ENCODE results near the gene TBL1XR1. TPM values are rescaled to one million over a fixed set of nuclear protein-coding genes. Genes with fewer than 3 reads are reported as not detected.

Gene TBL1XR1
- total RNA-seq, 1 experiment from 2014 or later, result 180 TPM

GRCh38 chr3:177015881-177016280, 181.4 kb downstream of the TBL1XR1 start:
- Histone ChIP-seq H3K9me2 (ENCODE audit: insufficient read depth) (no peaks in the 10 kb centered on the region), H3K27ac (ENCODE audit: low read depth, low read length) (no peak overlapping the region), H3K4me3 (replicated peaks in 1 of 2; ENCODE audit: low read depth in 1 of 2, low read length in 2 of 2) (no peak overlapping the region), H3K9me3 (ENCODE audit: control insufficient read depth in 1 of 2, insufficient read depth in 1 of 2, low read depth in 1 of 2, low read length in 2 of 2) (no peaks in the 10 kb centered on the region), H4K20me1 (ENCODE audit: insufficient read depth) (no peaks in the 10 kb centered on the region), H3K4me2 (ENCODE audit: low read length) (no peak overlapping the region), H3K79me2 (ENCODE audit: insufficient read depth, low read length) (no peaks in the 10 kb centered on the region), H3K36me3 (ENCODE audit: control insufficient read depth in 1 of 2, insufficient read depth in 2 of 2, low read length in 2 of 2) (no peaks in the 10 kb centered on the region), H3K4me1 (ENCODE audit: control insufficient read depth in 1 of 2, insufficient read depth in 2 of 2, low read length in 2 of 2) (no peaks in the 10 kb centered on the region), H3K9ac (ENCODE audit: low read length) (no peak overlapping the region), H3K27me3 (ENCODE audit: insufficient read depth, low read length) (no peaks in the 10 kb centered on the region), H2AFZ (ENCODE audit: low read depth, low read length, poor library complexity, severe bottlenecking) (no peak overlapping the region)
- TF ChIP-seq POLR2A (IDR thresholded peaks at IDR 0.05; ENCODE audit: borderline replicate concordance, extremely low read depth, insufficient read depth, insufficient read length) (no peak), SRF (IDR thresholded peaks at IDR 0.05; ENCODE audit: low read depth) (no peak), POLR2AphosphoS5 (IDR thresholded peaks at IDR 0.05; ENCODE audit: low read depth, low read length) (no peak), CTCF (IDR thresholded peaks at IDR 0.05 in 2 of 3, conservative IDR thresholded peaks at IDR 0.05 in 1 of 3; ENCODE audit: borderline replicate concordance in 1 of 3, insufficient read depth in 1 of 3, low read depth in 2 of 3, low read length in 2 of 3) (no peak), ZBTB33 (IDR thresholded peaks at IDR 0.05; ENCODE audit: extremely low read depth, insufficient replicate concordance, low read length) (no peak), ZNF274 (IDR thresholded peaks at IDR 0.05; ENCODE audit: low read depth, low read length) (no peak), ATF3 (IDR thresholded peaks at IDR 0.05) (no peak), EGR1 (IDR thresholded peaks at IDR 0.05; ENCODE audit: low read depth) (no peak), EZH2 (IDR thresholded peaks at IDR 0.05) (no peak), MAX (IDR thresholded peaks at IDR 0.05) (no peak), ZFX (IDR thresholded peaks at IDR 0.05) (no peak), ELF1 (IDR thresholded peaks at IDR 0.05; ENCODE audit: borderline replicate concordance, low read depth) (no peak), REST (IDR thresholded peaks at IDR 0.05; ENCODE audit: low read depth) (no peak), SP1 (IDR thresholded peaks at IDR 0.05; ENCODE audit: low read depth) (no peak), CEBPB (IDR thresholded peaks at IDR 0.05; ENCODE audit: low read depth) (no peak), FOSL1 (IDR thresholded peaks at IDR 0.05; ENCODE audit: low read depth) (no peak)
- CTCF ChIA-PET, result no interaction called here
- no peak for DNase-seq (ENCODE audit: low read depth, low spot score)
- intact Hi-C loops (cut with micrococcal nuclease), result no loop called here
- no peak for ATAC-seq
- POLR2A ChIA-PET, result no interaction called here
- RAD21 ChIA-PET (ENCODE audit: low non-redundant PET in 1 of 2, low total read pairs in 2 of 2, uncharacterized antibody in 2 of 2, unreplicated experiment in 2 of 2), result no interaction called here
- BruUV-seq (replicated peaks), result no TSS peak

Measured in HCT116 (cell line).